ENCODE results near the gene CACNG5. TPM values are rescaled to one million over a fixed set of nuclear protein-coding genes. Genes with fewer than 3 reads are reported as not detected.

CACNG5 gene
- total RNA-seq, 6 experiments from 2014 or later: not detected

GRCh38 chr17:66811683-66812054 lies 23.2 kb upstream of the CACNG5 start:
- H3K36me3 Mint-ChIP-seq (ENCODE audit: low read depth): peaks cover 17% of the 10 kb centered on the region; the same call in 1 of the 2 replicates
- no peak overlapping the region for H3K4me3 Mint-ChIP-seq
- TF ChIP-seq, protein P1, sequence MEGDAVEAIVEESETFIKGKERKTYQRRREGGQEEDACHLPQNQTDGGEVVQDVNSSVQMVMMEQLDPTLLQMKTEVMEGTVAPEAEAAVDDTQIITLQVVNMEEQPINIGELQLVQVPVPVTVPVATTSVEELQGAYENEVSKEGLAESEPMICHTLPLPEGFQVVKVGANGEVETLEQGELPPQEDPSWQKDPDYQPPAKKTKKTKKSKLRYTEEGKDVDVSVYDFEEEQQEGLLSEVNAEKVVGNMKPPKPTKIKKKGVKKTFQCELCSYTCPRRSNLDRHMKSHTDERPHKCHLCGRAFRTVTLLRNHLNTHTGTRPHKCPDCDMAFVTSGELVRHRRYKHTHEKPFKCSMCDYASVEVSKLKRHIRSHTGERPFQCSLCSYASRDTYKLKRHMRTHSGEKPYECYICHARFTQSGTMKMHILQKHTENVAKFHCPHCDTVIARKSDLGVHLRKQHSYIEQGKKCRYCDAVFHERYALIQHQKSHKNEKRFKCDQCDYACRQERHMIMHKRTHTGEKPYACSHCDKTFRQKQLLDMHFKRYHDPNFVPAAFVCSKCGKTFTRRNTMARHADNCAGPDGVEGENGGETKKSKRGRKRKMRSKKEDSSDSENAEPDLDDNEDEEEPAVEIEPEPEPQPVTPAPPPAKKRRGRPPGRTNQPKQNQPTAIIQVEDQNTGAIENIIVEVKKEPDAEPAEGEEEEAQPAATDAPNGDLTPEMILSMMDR (IDR thresholded peaks at IDR 0.05): no peak
- H3K4me1 Mint-ChIP-seq (ENCODE audit: low read depth): no peaks in the 10 kb centered on the region
- peaks cover under 1% of the 10 kb centered on the region; the same call in 1 of the 2 replicates for H3K9me3 Mint-ChIP-seq
- no peak for DNase-seq
- H3K27me3 Mint-ChIP-seq (ENCODE audit: insufficient read depth): peaks cover 19% of the 10 kb centered on the region
- no peak overlapping the region; the same call in 1 of the 2 replicates for H3K27ac Mint-ChIP-seq

GRCh38 chr17:66812571-66812970 lies 22.3 kb upstream of the CACNG5 start:
- Mint-ChIP-seq H3K27me3 (ENCODE audit: insufficient read depth) (peaks cover 22% of the 10 kb centered on the region), H3K4me1 (ENCODE audit: low read depth) (no peaks in the 10 kb centered on the region), H3K36me3 (ENCODE audit: low read depth) (peaks cover 15% of the 10 kb centered on the region; the same call in 1 of the 2 replicates), H3K4me3 (no peak overlapping the region), H3K27ac (no peak overlapping the region), H3K9me3 (peaks cover 10% of the 10 kb centered on the region)
- DNase-seq: no peak
- TF ChIP-seq, protein P1 (IDR thresholded peaks at IDR 0.05): no peak

GRCh38 chr17:66813296-66813695 lies 21.6 kb upstream of the CACNG5 start:
- H3K27me3 Mint-ChIP-seq (ENCODE audit: insufficient read depth): peaks cover 21% of the 10 kb centered on the region
- H3K4me3 Mint-ChIP-seq: no peak overlapping the region
- H3K9me3 Mint-ChIP-seq: peaks cover 16% of the 10 kb centered on the region
- no peak for DNase-seq
- TF ChIP-seq, protein P1 (IDR thresholded peaks at IDR 0.05): no peak
- peaks cover 12% of the 10 kb centered on the region; the same call in 1 of the 2 replicates for H3K36me3 Mint-ChIP-seq (ENCODE audit: low read depth)
- H3K27ac Mint-ChIP-seq: no peak overlapping the region
- no peaks in the 10 kb centered on the region for H3K4me1 Mint-ChIP-seq (ENCODE audit: low read depth)

GRCh38 chr17:66814026-66814425 lies 20.9 kb upstream of the CACNG5 start:
- Mint-ChIP-seq H3K27ac (no peak overlapping the region), H3K4me3 (no peak overlapping the region), H3K36me3 (ENCODE audit: low read depth) (peaks cover 8% of the 10 kb centered on the region; the same call in 1 of the 2 replicates), H3K27me3 (ENCODE audit: insufficient read depth) (peaks cover 19% of the 10 kb centered on the region), H3K9me3 (peaks cover 16% of the 10 kb centered on the region), H3K4me1 (ENCODE audit: low read depth) (no peaks in the 10 kb centered on the region)
- TF ChIP-seq, protein P1 (IDR thresholded peaks at IDR 0.05): no peak
- no peak for DNase-seq

DNA sequence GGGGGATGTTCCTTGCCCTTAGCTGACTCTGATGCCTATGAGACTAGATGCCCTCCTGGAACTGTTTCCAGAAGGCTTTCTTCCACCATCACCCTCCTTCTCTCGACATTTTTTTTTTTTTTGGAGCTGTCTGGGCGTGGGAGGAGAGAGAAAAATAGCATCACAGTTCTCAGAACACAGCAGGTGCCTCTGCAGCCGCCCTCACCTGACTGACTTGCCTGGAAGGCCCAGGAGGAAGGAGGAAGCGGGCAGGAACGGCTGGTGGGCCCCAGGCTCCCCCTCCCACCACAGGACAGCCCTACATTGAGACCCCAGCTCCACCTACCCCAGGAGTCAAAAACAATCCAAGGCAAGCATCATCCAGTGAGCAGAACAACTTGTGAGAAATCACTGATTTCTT lies 20.3 kb upstream of the CACNG5 start:
- H3K4me1 Mint-ChIP-seq (ENCODE audit: low read depth): no peaks in the 10 kb centered on the region
- 0 out of 2 replicates have a peak, but pooled peaks cover 7% of the 10 kb centered on the region for H3K36me3 Mint-ChIP-seq (ENCODE audit: low read depth)
- no peak for DNase-seq
- H3K4me3 Mint-ChIP-seq: no peak overlapping the region
- H3K27ac Mint-ChIP-seq: no peak overlapping the region
- TF ChIP-seq, protein P1 (IDR thresholded peaks at IDR 0.05): no peak
- H3K9me3 Mint-ChIP-seq: peaks cover 16% of the 10 kb centered on the region
- peaks cover 23% of the 10 kb centered on the region for H3K27me3 Mint-ChIP-seq (ENCODE audit: insufficient read depth)

- H3K4me3 Mint-ChIP-seq: no peak overlapping the region
- TF ChIP-seq, protein P1 (IDR thresholded peaks at IDR 0.05): no peak
- peaks cover 24% of the 10 kb centered on the region for H3K27me3 Mint-ChIP-seq (ENCODE audit: insufficient read depth)
- H3K9me3 Mint-ChIP-seq: peaks cover 16% of the 10 kb centered on the region
- H3K27ac Mint-ChIP-seq: no peak overlapping the region
- 0 out of 2 replicates have a peak, but pooled peaks cover 7% of the 10 kb centered on the region for H3K36me3 Mint-ChIP-seq (ENCODE audit: low read depth)
- DNase-seq: no peak
- H3K4me1 Mint-ChIP-seq (ENCODE audit: low read depth): no peaks in the 10 kb centered on the region
Observed at GRCh38 chr17:66817750-66818149, 17.2 kb upstream of the CACNG5 start.

Measured in HFFc6 (cell line).